AG04450 (cell line): ENCODE measurements around the gene USP37. TPM values are rescaled to one million over a fixed set of nuclear protein-coding genes. Genes with fewer than 3 reads are reported as not detected.

Experiments
- CTCF ChIA-PET: fragments of 300-600, 350-600 bp; formaldehyde crosslinking; extraction: SDS; loops from one replicate; lab custom pipeline; 2022; ENCODE audit warnings: antibody characterized with exemption, inconsistent platforms; lab: Charles Lee
- POLR2A ChIA-PET: fragments of 350-600 bp; formaldehyde crosslinking; extraction: SDS; loops from one replicate; lab custom pipeline; 2021; ENCODE audit warnings: antibody characterized with exemption, inconsistent platforms; lab: Yijun Ruan, JAX
- DNase-seq: peaks from one replicate; pipeline ENCODE4 v3.0.0-alpha.2; 2011; ENCODE audit warnings: low read depth, low spot score
- H3K27ac ChIP-seq: one replicate; pipeline ENCODE4 v1.5.1; 2012; ENCODE audit warnings: low read depth, low read length, control low read depth
- H3K27me3 ChIP-seq: one replicate; pipeline ENCODE4 v1.6.0; 2012; ENCODE audit warnings: low read length; ENCODE audit not compliant: control insufficient read depth, insufficient read depth
- H3K4me3 ChIP-seq: 2 replicates; pipeline ENCODE4 v1.5.1; 2011; ENCODE audit warnings: mild to moderate bottlenecking, low read depth, low read length, control low read depth
- H3K9me3 ChIP-seq: 2 replicates; pipeline ENCODE4 v1.5.1; 2012; ENCODE audit warnings: low read length; ENCODE audit not compliant: control insufficient read depth, insufficient read depth
- CTCF ChIP-seq: IDR thresholded peaks from 2 replicates; pipeline ENCODE4 v1.5.1; 2011; ENCODE audit warnings: low read depth, low read length, control low read depth, inconsistent platforms
- polyA plus RNA-seq: library from polyadenylated mRNA; depleted of rRNA; stranded (reverse); fragments of >200 nt; gene quantifications from 2 replicates; pipeline ENCODE4 v1.2.3, GENCODE V29; 2011

Gene USP37
- polyA plus RNA-seq, 1 experiment: 4.9 TPM

- ChIA-PET CTCF (no interaction called here), POLR2A (no interaction called here)
- no peak overlapping the region for H3K27ac ChIP-seq
- no peak for DNase-seq
- H3K27me3 ChIP-seq: peaks cover 3% of the 10 kb centered on the region
- no peak overlapping the region for H3K4me3 ChIP-seq
- no peaks in the 10 kb centered on the region for H3K9me3 ChIP-seq
- TF ChIP-seq CTCF: no peak
These were observed 130.2 kb downstream of the USP37 start for GRCh38 chr2:218437969-218438368.

GRCh38 chr2:218436992-218437391 is 131.2 kb downstream of the USP37 start:
- Histone ChIP-seq H3K27ac (no peak overlapping the region), H3K27me3 (peaks cover 12% of the 10 kb centered on the region), H3K4me3 (no peak overlapping the region), H3K9me3 (no peaks in the 10 kb centered on the region)
- POLR2A ChIA-PET: no interaction called here
- no peak for TF ChIP-seq CTCF
- CTCF ChIA-PET: no interaction called here
- no peak for DNase-seq

DNA sequence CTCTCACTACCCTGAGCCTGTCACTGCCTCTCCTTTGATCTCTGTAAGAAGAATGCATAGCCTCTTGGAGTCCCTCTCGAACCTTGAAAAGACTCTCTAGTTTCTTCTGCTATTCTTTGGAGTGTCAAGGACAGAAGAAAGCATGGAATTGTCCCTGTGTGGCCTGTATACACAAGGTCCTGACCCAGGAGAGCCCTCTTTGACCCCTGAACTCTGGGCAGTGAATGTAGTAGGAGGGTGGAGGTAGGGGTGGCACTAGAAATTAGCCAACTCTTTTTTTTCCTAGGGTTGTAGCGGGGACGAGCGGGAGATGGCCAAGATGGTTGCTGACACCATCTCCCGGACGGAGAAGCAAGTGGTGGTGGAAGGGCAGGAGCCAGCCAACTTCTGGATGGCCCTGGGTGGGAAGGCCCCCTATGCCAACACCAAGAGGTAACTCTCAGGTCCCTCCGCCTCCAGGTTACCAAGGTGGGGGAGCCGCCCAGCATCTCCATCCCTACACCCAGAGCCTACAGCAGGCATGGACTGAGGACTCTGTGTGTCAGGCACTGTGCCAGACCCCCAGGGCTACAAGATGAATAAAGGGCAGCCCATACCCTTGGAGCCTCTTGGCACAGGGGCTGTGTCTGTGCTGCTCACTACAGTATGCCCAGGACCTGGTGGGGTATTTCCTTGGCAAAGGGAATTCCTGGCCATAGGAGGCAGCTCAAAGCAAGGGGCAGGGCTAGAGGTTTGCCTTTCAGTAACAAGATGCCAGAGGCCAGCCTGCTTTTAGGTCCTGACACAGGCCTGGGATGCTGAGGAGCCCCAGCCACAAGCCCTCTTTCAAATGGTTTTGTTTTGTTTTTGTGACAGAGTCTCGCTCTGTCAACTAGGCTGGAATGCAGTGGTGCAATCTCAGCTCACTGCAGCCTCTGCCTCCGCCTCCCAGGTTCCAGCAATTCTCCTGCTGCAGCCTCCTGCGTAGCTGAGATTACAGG is 132.9 kb downstream of the USP37 start:
- no peak for DNase-seq

GRCh38 chr2:218434456-218434855 is 133.7 kb downstream of the USP37 start:
- Histone ChIP-seq H3K9me3 (no peaks in the 10 kb centered on the region), H3K27ac (no peak overlapping the region), H3K4me3 (no peak overlapping the region), H3K27me3 (peaks cover 14% of the 10 kb centered on the region)
- no peak for DNase-seq
- ChIA-PET CTCF (no interaction called here), POLR2A (no interaction called here)
- no peak for TF ChIP-seq CTCF

More for the DNA sequence above, 132.9 kb downstream of the USP37 start:
- Histone ChIP-seq H3K4me3 (no peak overlapping the region), H3K27ac (no peak overlapping the region), H3K9me3 (no peaks in the 10 kb centered on the region), H3K27me3 (peaks cover 12% of the 10 kb centered on the region)
- ChIA-PET CTCF (no interaction called here), POLR2A (no interaction called here)
- no peak for TF ChIP-seq CTCF

GRCh38 chr2:218432676-218433365 is 135.3 kb downstream of the USP37 start:
- no peak for DNase-seq
- ChIA-PET CTCF (no interaction called here), POLR2A (no interaction called here)
- no peak for TF ChIP-seq CTCF
- no peaks in the 10 kb centered on the region for H3K9me3 ChIP-seq
- peaks cover 16% of the 10 kb centered on the region for H3K27me3 ChIP-seq
- H3K4me3 ChIP-seq: no peak overlapping the region
- H3K27ac ChIP-seq: no peak overlapping the region
